ENCODE data around the gene CDC42SE2. TPM values are rescaled to one million over a fixed set of nuclear protein-coding genes. Genes with fewer than 3 reads are reported as not detected.

Gene CDC42SE2
- total RNA-seq, 1 donor from 2014 or later = 24.1 TPM

DNA sequence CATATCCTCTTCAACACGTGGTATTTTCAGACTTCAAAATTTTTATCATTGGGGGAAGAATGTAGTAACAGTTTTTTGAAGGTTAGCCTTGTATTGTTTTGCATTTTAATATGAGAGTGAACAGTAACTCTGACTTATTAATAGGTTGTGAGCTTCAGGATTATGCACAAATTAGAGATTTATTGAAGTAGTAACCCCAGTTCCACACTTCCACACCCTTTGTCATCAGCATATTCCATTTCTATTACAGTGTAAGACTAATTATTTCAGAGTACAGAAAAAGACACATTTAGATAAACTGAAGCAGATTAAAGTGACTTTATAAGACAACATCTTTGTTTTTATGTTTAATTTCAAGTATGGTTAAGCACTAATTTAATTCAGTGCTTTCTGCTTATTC lies 105.7 kb downstream of the CDC42SE2 start:
- H3K36me3 Mint-ChIP-seq (ENCODE audit: low read depth) = peaks cover 15% of the 10 kb centered on the region
- DNase-seq (ENCODE audit: low read depth, low spot score) = no peak
- TF ChIP-seq CTCF (conservative IDR thresholded peaks at IDR 0.05) = no peak
- H3K27ac Mint-ChIP-seq (ENCODE audit: unreplicated experiment) = no peak overlapping the region
- no peaks in the 10 kb centered on the region for H3K4me1 Mint-ChIP-seq
- H3K9me3 Mint-ChIP-seq = peaks cover 5% of the 10 kb centered on the region
- H3K4me3 Mint-ChIP-seq = no peak overlapping the region
- H3K27me3 Mint-ChIP-seq (ENCODE audit: low read depth) = no peaks in the 10 kb centered on the region

GRCh38 chr5:131371835-131372234 lies 108.0 kb downstream of the CDC42SE2 start:
- DNase-seq (ENCODE audit: low read depth, low spot score) = no peak
- Mint-ChIP-seq H3K4me1 (peaks cover 6% of the 10 kb centered on the region), H3K27me3 (ENCODE audit: low read depth) (no peaks in the 10 kb centered on the region), H3K36me3 (ENCODE audit: low read depth) (peaks cover 9% of the 10 kb centered on the region), H3K27ac (ENCODE audit: unreplicated experiment) (no peak overlapping the region), H3K9me3 (peaks cover 5% of the 10 kb centered on the region), H3K4me3 (no peak overlapping the region)
- TF ChIP-seq CTCF (conservative IDR thresholded peaks at IDR 0.05) = no peak

DNA sequence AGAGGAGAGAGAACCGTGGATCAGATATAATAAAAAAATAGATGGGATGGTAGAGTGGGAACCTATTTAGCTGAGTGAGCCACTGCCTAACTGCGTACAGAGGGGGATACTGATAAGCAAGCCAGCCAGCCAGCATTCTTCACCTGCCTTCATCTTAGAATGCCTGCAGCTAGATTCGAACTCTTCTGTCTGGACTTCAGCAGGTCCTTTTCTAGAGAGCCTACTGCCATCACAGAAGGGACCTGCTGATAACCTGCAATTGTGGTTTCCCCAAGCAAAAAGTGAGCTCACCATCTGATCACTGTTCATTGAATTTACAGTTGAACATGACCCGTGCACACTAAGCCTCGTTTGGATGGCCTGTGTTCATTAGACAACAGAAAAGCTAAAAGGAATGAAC lies 109.4 kb downstream of the CDC42SE2 start:
- H3K4me3 Mint-ChIP-seq = no peak overlapping the region
- no peaks in the 10 kb centered on the region for H3K27me3 Mint-ChIP-seq (ENCODE audit: low read depth)
- H3K27ac Mint-ChIP-seq (ENCODE audit: unreplicated experiment) = no peak overlapping the region
- no peak for DNase-seq (ENCODE audit: low read depth, low spot score)
- H3K36me3 Mint-ChIP-seq (ENCODE audit: low read depth) = peaks cover under 1% of the 10 kb centered on the region
- no peaks in the 10 kb centered on the region for H3K9me3 Mint-ChIP-seq
- peaks cover 10% of the 10 kb centered on the region for H3K4me1 Mint-ChIP-seq
- TF ChIP-seq CTCF (conservative IDR thresholded peaks at IDR 0.05) = no peak

- H3K4me1 Mint-ChIP-seq = peaks cover 15% of the 10 kb centered on the region
- TF ChIP-seq CTCF (conservative IDR thresholded peaks at IDR 0.05) = no peak
- H3K36me3 Mint-ChIP-seq (ENCODE audit: low read depth) = no peaks in the 10 kb centered on the region
- no peaks in the 10 kb centered on the region for H3K27me3 Mint-ChIP-seq (ENCODE audit: low read depth)
- H3K27ac Mint-ChIP-seq (ENCODE audit: unreplicated experiment) = no peak overlapping the region
- DNase-seq (ENCODE audit: low read depth, low spot score) = no peak
- H3K9me3 Mint-ChIP-seq = no peaks in the 10 kb centered on the region
- no peak overlapping the region for H3K4me3 Mint-ChIP-seq
These were observed 111.5 kb downstream of the CDC42SE2 start for GRCh38 chr5:131375351-131375750.

DNA sequence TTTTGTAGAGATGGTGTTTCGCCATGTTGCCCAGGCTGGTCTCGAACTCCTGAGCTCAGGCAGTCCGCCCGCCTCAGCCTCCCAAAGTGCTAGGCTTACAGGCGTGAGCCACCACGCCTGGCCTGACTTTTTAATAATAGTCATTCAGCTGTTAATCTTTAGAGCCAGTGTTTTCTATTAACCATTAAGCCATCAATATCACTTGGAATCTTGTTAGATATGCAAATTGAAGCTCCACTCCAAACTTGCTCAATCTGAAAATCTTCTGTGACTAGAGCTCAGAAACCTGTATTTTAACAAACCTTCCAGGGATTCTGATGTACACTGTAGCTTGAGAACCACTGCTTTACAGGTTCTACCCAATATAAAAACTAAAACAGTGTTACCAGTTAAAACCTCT lies 113.5 kb downstream of the CDC42SE2 start:
- no peak for TF ChIP-seq CTCF (conservative IDR thresholded peaks at IDR 0.05)

More for the DNA sequence above, 113.5 kb downstream of the CDC42SE2 start:
- H3K27me3 Mint-ChIP-seq (ENCODE audit: low read depth) = no peaks in the 10 kb centered on the region
- no peak overlapping the region for H3K27ac Mint-ChIP-seq (ENCODE audit: unreplicated experiment)
- peaks cover 26% of the 10 kb centered on the region for H3K4me1 Mint-ChIP-seq
- no peaks in the 10 kb centered on the region for H3K36me3 Mint-ChIP-seq (ENCODE audit: low read depth)
- H3K4me3 Mint-ChIP-seq = no peak overlapping the region
- DNase-seq (ENCODE audit: low read depth, low spot score) = no peak
- H3K9me3 Mint-ChIP-seq = no peaks in the 10 kb centered on the region
